Panc1 (cell line): ENCODE measurements around the gene MYRIP. TPM values are rescaled to one million over a fixed set of nuclear protein-coding genes. Genes with fewer than 3 reads are reported as not detected.

Experiments
- ATAC-seq: fragments of 200-7000 bp; cut with Tn5 transposase; 2 replicates; pipeline ENCODE4 v1.9.1; 2020; ENCODE audit warnings: mild to moderate bottlenecking, moderate library complexity
- BruUV-seq: library from RNA; stranded (reverse); fragments of 400-500 nt; replicated peaks from 2 replicates; lab custom pipeline; 2021; lab: Mats Ljungman, UMichigan
- CTCF ChIA-PET: fragments of 300-600 bp; sonication (Branson Sonifier 250); formaldehyde crosslinking; loops from one replicate; lab custom pipeline; 2022; ENCODE audit warnings: antibody characterized with exemption; lab: Charles Lee
- POLR2A ChIA-PET: fragments of 300-600 bp; sonication (Branson Sonifier 250); formaldehyde crosslinking; loops from one replicate; lab custom pipeline; 2022; ENCODE audit warnings: antibody characterized with exemption; lab: Charles Lee
- DNase-seq: peaks from one replicate; pipeline ENCODE4 v3.0.0-alpha.2; 2010; ENCODE audit warnings: low read depth, low spot score
- H3K27ac ChIP-seq: 2 replicates; pipeline ENCODE4 v1.5.1; 2011; ENCODE audit warnings: mild to moderate bottlenecking, low read length, inconsistent platforms
- H3K27me3 ChIP-seq: fragments of 200-500 bp; sonication (Bioruptor generic); 2 replicates; pipeline ENCODE4 v1.6.0; 2014; ENCODE audit warnings: low read length, inconsistent platforms; ENCODE audit not compliant: control insufficient read depth, insufficient read depth
- H3K36me3 ChIP-seq: fragments of 200-500 bp; sonication (Bioruptor generic); 2 replicates; pipeline ENCODE4 v1.5.1; 2014; ENCODE audit warnings: inconsistent platforms, mild to moderate bottlenecking, low read length, moderate library complexity; ENCODE audit not compliant: control insufficient read depth, insufficient read depth
- H3K4me1 ChIP-seq: 2 replicates; pipeline ENCODE4 v1.5.1; 2011; ENCODE audit warnings: inconsistent platforms, mild to moderate bottlenecking, low read length, moderate library complexity; ENCODE audit not compliant: control insufficient read depth, insufficient read depth
- H3K4me3 ChIP-seq, 2 experiments: 2 replicates each; pipeline ENCODE4 v1.5.1; 2011 to 2012; ENCODE audit warnings: low read depth in 2 of 2, low read length in 2 of 2, mild to moderate bottlenecking in 2 of 2, inconsistent platforms in 1 of 2, moderate library complexity in 1 of 2
- H3K9me3 ChIP-seq: fragments of 200-500 bp; sonication (Bioruptor generic); 2 replicates; pipeline ENCODE4 v1.5.1; 2014; ENCODE audit warnings: low read depth, mild to moderate bottlenecking, inconsistent platforms, low read length, moderate library complexity; ENCODE audit not compliant: control insufficient read depth, insufficient read depth
- CTCF ChIP-seq: fragments of 450-650 bp; IDR thresholded peaks from 2 replicates; pipeline ENCODE4 v1.5.1; 2017; ENCODE audit warnings: mild to moderate bottlenecking
- POLR2AphosphoS5 ChIP-seq: IDR thresholded peaks from 2 replicates; pipeline ENCODE4 v1.6.1; 2012; ENCODE audit warnings: mild to moderate bottlenecking, low read depth, low read length, moderate library complexity
- REST ChIP-seq, 2 experiments: IDR thresholded peaks; 2 replicates each; pipeline ENCODE4 v1.6.1; 2011 to 2012; ENCODE audit warnings: low read depth in 2 of 2, control low read depth in 1 of 2, low read length in 1 of 2, mild to moderate bottlenecking in 1 of 2, moderate library complexity in 1 of 2; ENCODE audit not compliant: insufficient read depth in 1 of 2
- SIN3A ChIP-seq: IDR thresholded peaks from 2 replicates; pipeline ENCODE4 v1.6.1; 2012; ENCODE audit warnings: low read depth, mild to moderate bottlenecking, low read length, moderate library complexity, borderline replicate concordance; ENCODE audit not compliant: insufficient read depth
- TCF7L2 ChIP-seq: IDR thresholded peaks from 2 replicates; pipeline ENCODE4 v1.6.1; 2011; ENCODE audit warnings: mild to moderate bottlenecking, low read depth, low read length, inconsistent platforms
- in situ Hi-C: cut with HindIII; loops from 2 replicates; pipeline ENCODE4 v1.10.0; 2016; ENCODE audit warnings: low sequenced_read_pairs, low pct_unique_long_range_greater_than_20kb
- intact Hi-C: fragments of 100-400 bp; cut with micrococcal nuclease; formaldehyde crosslinking; loops from one replicate; pipeline ENCODE4 v1.10.0; 2022; ENCODE audit not compliant: unreplicated experiment
- total RNA-seq: library from RNA; stranded (reverse); gene quantifications from one replicate; pipeline ENCODE4 v1.2.1, GENCODE V29; 2021; ENCODE audit not compliant: unreplicated experiment

Gene MYRIP
- total RNA-seq, 1 experiment from 2014 or later: 0.59 TPM

GRCh38 chr3:40057077-40057476, 247.7 kb downstream of the MYRIP start:
- Histone ChIP-seq H3K27me3 (no peaks in the 10 kb centered on the region), H3K36me3 (no peaks in the 10 kb centered on the region), H3K4me1 (no peaks in the 10 kb centered on the region), H3K9me3 (no peaks in the 10 kb centered on the region), H3K4me3 (no peak overlapping the region), H3K27ac (no peak overlapping the region)
- TF ChIP-seq CTCF: no peak
- TF ChIP-seq TCF7L2: no peak
- no peak for TF ChIP-seq POLR2AphosphoS5
- TF ChIP-seq REST (IDR thresholded peaks at IDR 0.05; ENCODE audit: insufficient read depth in 1 of 2, low read depth in 2 of 2, low read length in 1 of 2): no peak
- TF ChIP-seq SIN3A: no peak
- in situ Hi-C loops: no loop called here
- BruUV-seq: no TSS peak
- POLR2A ChIA-PET: no interaction called here
- DNase-seq (no peak), ATAC-seq (no peak)
- intact Hi-C loops: no loop called here
- CTCF ChIA-PET: no interaction called here

- no peak overlapping the region for H3K27ac ChIP-seq
- H3K36me3 ChIP-seq: no peaks in the 10 kb centered on the region
- ChIA-PET CTCF (no interaction called here), POLR2A (no interaction called here)
- BruUV-seq: no TSS peak
- H3K4me3 ChIP-seq: no peak overlapping the region
- ATAC-seq (no peak), DNase-seq (no peak)
- H3K9me3 ChIP-seq: no peaks in the 10 kb centered on the region
- H3K27me3 ChIP-seq: no peaks in the 10 kb centered on the region
- intact Hi-C loops (no loop called here), in situ Hi-C loops (no loop called here)
- no peaks in the 10 kb centered on the region for H3K4me1 ChIP-seq
- TF ChIP-seq SIN3A: no peak
- TF ChIP-seq TCF7L2: no peak
- no peak for TF ChIP-seq CTCF
- no peak for TF ChIP-seq REST (IDR thresholded peaks at IDR 0.05; ENCODE audit: insufficient read depth in 1 of 2, low read depth in 2 of 2, low read length in 1 of 2)
- no peak for TF ChIP-seq POLR2AphosphoS5
Observed at GRCh38 chr3:40057786-40058185, 248.4 kb downstream of the MYRIP start.
